ENCODE measurements around the gene SRGAP2B.
"Not testable (repeated sequence)": the region's sequence is repeated elsewhere in the genome, so short reads cannot be mapped to it uniquely, and the experiment has no call there.

Gene SRGAP2B

GRCh38 chr1:144982802-144983525 is 112.2 kb downstream of the SRGAP2B start:
- not testable (repeated sequence) for DNase-seq; H3K27ac ChIP-seq (ENCODE audit: insufficient read depth, low read length, poor library complexity, severe bottlenecking); H3K9me3 ChIP-seq (ENCODE audit: control insufficient read depth, low read length); H3K4me1 ChIP-seq (ENCODE audit: control insufficient read depth, insufficient read depth, low read length, poor library complexity, severe bottlenecking); H3K36me3 ChIP-seq (ENCODE audit: control insufficient read depth, insufficient read depth, low read length); H3K4me3 ChIP-seq (ENCODE audit: insufficient read depth, low read depth, low read length, poor library complexity, severe bottlenecking); H3K27me3 ChIP-seq (replicated peaks; ENCODE audit: control insufficient read depth, insufficient read depth, low read length, poor library complexity, severe bottlenecking)

DNA sequence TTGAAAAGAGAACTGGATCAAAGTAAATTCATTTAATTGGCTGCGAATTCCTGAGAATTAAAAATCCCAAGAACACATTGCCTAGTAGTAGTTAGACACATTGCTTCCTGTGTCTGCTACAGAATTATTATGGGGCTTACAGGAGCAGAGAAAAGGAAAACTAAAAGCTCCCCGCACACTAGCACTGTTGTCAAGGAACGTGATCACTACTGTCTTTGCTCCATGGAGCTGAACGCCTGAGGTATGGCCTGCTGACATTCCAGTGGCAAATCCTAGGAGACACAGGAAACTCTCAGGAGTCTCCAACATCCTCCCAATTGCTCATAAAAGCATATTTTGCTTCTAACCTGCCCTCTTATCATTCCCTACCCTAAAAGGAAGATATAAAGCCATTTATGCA is 114.0 kb downstream of the SRGAP2B start:
- DNase-seq; H3K4me3 ChIP-seq (ENCODE audit: insufficient read depth, low read depth, low read length, poor library complexity, severe bottlenecking); H3K36me3 ChIP-seq (ENCODE audit: control insufficient read depth, insufficient read depth, low read length); H3K27me3 ChIP-seq (replicated peaks; ENCODE audit: control insufficient read depth, insufficient read depth, low read length, poor library complexity, severe bottlenecking); H3K9me3 ChIP-seq (ENCODE audit: control insufficient read depth, low read length); H3K27ac ChIP-seq (ENCODE audit: insufficient read depth, low read length, poor library complexity, severe bottlenecking); H3K4me1 ChIP-seq (ENCODE audit: control insufficient read depth, insufficient read depth, low read length, poor library complexity, severe bottlenecking): not testable (repeated sequence)

GRCh38 chr1:144979960-144980595 is 115.0 kb downstream of the SRGAP2B start:
- not testable (repeated sequence) for H3K27ac ChIP-seq (ENCODE audit: insufficient read depth, low read length, poor library complexity, severe bottlenecking); H3K4me3 ChIP-seq (ENCODE audit: insufficient read depth, low read depth, low read length, poor library complexity, severe bottlenecking); H3K27me3 ChIP-seq (replicated peaks; ENCODE audit: control insufficient read depth, insufficient read depth, low read length, poor library complexity, severe bottlenecking); H3K36me3 ChIP-seq (ENCODE audit: control insufficient read depth, insufficient read depth, low read length); DNase-seq; H3K4me1 ChIP-seq (ENCODE audit: control insufficient read depth, insufficient read depth, low read length, poor library complexity, severe bottlenecking); H3K9me3 ChIP-seq (ENCODE audit: control insufficient read depth, low read length)

DNA sequence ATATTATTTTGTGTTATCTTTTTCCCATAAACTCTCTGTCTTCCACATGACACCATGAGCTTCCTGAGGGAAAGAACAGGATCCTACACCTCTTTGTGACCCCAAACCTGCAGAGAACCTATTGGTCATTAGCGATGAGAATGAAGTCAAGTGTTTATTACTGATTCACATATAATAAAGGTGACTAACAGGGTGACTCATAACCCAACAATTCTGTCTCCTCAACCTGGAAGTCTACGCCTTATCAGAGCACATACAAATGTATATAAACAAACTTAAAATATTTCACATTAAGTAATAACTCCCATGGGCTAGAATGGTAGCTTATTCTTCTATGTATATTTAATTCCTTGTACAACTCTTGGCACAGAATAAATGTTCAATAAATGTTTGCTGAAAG is 117.3 kb downstream of the SRGAP2B start:
- not testable (repeated sequence) for H3K36me3 ChIP-seq (ENCODE audit: control insufficient read depth, insufficient read depth, low read length); H3K27me3 ChIP-seq (replicated peaks; ENCODE audit: control insufficient read depth, insufficient read depth, low read length, poor library complexity, severe bottlenecking); H3K4me1 ChIP-seq (ENCODE audit: control insufficient read depth, insufficient read depth, low read length, poor library complexity, severe bottlenecking); H3K9me3 ChIP-seq (ENCODE audit: control insufficient read depth, low read length); DNase-seq; H3K4me3 ChIP-seq (ENCODE audit: insufficient read depth, low read depth, low read length, poor library complexity, severe bottlenecking); H3K27ac ChIP-seq (ENCODE audit: insufficient read depth, low read length, poor library complexity, severe bottlenecking)

- H3K4me1 ChIP-seq (ENCODE audit: control insufficient read depth, insufficient read depth, low read length, poor library complexity, severe bottlenecking); DNase-seq; H3K36me3 ChIP-seq (ENCODE audit: control insufficient read depth, insufficient read depth, low read length); H3K9me3 ChIP-seq (ENCODE audit: control insufficient read depth, low read length); H3K4me3 ChIP-seq (ENCODE audit: insufficient read depth, low read depth, low read length, poor library complexity, severe bottlenecking); H3K27ac ChIP-seq (ENCODE audit: insufficient read depth, low read length, poor library complexity, severe bottlenecking); H3K27me3 ChIP-seq (replicated peaks; ENCODE audit: control insufficient read depth, insufficient read depth, low read length, poor library complexity, severe bottlenecking): not testable (repeated sequence)
Observed at GRCh38 chr1:144971936-144972335, 123.2 kb downstream of the SRGAP2B start.

DNA sequence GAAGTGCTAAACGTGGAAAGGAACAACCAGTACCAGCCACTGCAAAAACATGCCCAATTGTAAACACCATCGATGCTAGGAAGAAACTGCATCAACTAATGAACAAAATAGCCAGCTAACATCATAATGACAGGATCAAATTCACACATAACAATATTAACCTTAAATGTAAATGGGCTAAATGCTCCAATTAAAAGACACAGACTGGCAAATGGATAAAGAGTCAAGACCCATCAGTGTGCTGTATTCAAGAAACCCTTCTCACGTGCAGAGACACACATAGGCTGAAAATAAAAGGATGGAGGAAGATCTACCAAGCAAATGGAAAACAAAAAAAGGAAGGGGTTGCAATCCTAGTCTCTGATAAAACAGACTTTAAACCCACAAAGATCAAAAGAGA is 128.6 kb downstream of the SRGAP2B start:
- not testable (repeated sequence) for DNase-seq; H3K36me3 ChIP-seq (ENCODE audit: control insufficient read depth, insufficient read depth, low read length); H3K27me3 ChIP-seq (replicated peaks; ENCODE audit: control insufficient read depth, insufficient read depth, low read length, poor library complexity, severe bottlenecking); H3K9me3 ChIP-seq (ENCODE audit: control insufficient read depth, low read length); H3K4me3 ChIP-seq (ENCODE audit: insufficient read depth, low read depth, low read length, poor library complexity, severe bottlenecking); H3K4me1 ChIP-seq (ENCODE audit: control insufficient read depth, insufficient read depth, low read length, poor library complexity, severe bottlenecking); H3K27ac ChIP-seq (ENCODE audit: insufficient read depth, low read length, poor library complexity, severe bottlenecking)

DNA sequence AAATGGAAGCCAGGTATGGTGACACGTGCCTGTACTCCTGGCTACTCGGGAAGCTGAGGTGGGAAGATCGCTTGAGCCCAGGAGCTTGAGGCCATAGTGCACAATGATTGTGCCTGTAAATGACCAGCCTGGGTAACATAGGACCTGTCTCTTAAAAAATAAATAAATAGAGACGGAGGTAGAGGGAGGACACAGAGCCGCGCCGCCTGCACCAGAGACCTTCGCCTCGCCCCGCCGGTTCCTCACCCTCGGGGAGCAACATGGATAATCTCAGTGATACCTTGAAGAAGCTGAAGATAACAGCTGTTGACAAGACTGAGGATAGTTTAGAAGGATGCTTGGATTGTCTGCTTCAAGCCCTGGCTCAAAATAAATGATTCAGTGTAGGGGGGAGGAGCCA is 130.4 kb downstream of the SRGAP2B start:
- not testable (repeated sequence) for H3K27ac ChIP-seq (ENCODE audit: insufficient read depth, low read length, poor library complexity, severe bottlenecking); H3K4me1 ChIP-seq (ENCODE audit: control insufficient read depth, insufficient read depth, low read length, poor library complexity, severe bottlenecking); DNase-seq; H3K4me3 ChIP-seq (ENCODE audit: insufficient read depth, low read depth, low read length, poor library complexity, severe bottlenecking); H3K9me3 ChIP-seq (ENCODE audit: control insufficient read depth, low read length); H3K27me3 ChIP-seq (replicated peaks; ENCODE audit: control insufficient read depth, insufficient read depth, low read length, poor library complexity, severe bottlenecking); H3K36me3 ChIP-seq (ENCODE audit: control insufficient read depth, insufficient read depth, low read length)

GRCh38 chr1:144964186-144964585 is 130.9 kb downstream of the SRGAP2B start:
- not testable (repeated sequence) for H3K27ac ChIP-seq (ENCODE audit: insufficient read depth, low read length, poor library complexity, severe bottlenecking); H3K9me3 ChIP-seq (ENCODE audit: control insufficient read depth, low read length); H3K4me1 ChIP-seq (ENCODE audit: control insufficient read depth, insufficient read depth, low read length, poor library complexity, severe bottlenecking); H3K4me3 ChIP-seq (ENCODE audit: insufficient read depth, low read depth, low read length, poor library complexity, severe bottlenecking); H3K36me3 ChIP-seq (ENCODE audit: control insufficient read depth, insufficient read depth, low read length); H3K27me3 ChIP-seq (replicated peaks; ENCODE audit: control insufficient read depth, insufficient read depth, low read length, poor library complexity, severe bottlenecking); DNase-seq

DNA sequence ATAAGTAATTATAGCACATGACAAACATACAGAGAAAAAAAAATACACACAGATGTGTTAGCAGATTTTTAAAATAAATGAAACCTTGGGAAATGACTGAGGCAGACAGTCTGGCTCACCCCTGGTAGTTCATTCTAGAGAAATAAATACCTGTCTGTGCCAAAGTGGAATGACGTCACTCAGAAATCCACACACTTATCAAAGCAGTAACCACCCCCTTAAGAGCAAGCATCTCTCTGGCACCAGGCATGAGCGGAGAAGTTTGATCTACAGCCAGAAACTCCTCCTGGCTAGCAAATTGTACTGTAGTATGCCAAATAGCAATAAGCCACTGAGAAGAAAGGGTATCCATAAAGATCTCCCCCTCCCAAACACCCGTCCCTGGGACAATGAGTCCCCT is 131.6 kb downstream of the SRGAP2B start:
- H3K4me3 ChIP-seq (ENCODE audit: insufficient read depth, low read depth, low read length, poor library complexity, severe bottlenecking); H3K36me3 ChIP-seq (ENCODE audit: control insufficient read depth, insufficient read depth, low read length); H3K27ac ChIP-seq (ENCODE audit: insufficient read depth, low read length, poor library complexity, severe bottlenecking); H3K27me3 ChIP-seq (replicated peaks; ENCODE audit: control insufficient read depth, insufficient read depth, low read length, poor library complexity, severe bottlenecking); DNase-seq; H3K9me3 ChIP-seq (ENCODE audit: control insufficient read depth, low read length); H3K4me1 ChIP-seq (ENCODE audit: control insufficient read depth, insufficient read depth, low read length, poor library complexity, severe bottlenecking): not testable (repeated sequence)

DNA sequence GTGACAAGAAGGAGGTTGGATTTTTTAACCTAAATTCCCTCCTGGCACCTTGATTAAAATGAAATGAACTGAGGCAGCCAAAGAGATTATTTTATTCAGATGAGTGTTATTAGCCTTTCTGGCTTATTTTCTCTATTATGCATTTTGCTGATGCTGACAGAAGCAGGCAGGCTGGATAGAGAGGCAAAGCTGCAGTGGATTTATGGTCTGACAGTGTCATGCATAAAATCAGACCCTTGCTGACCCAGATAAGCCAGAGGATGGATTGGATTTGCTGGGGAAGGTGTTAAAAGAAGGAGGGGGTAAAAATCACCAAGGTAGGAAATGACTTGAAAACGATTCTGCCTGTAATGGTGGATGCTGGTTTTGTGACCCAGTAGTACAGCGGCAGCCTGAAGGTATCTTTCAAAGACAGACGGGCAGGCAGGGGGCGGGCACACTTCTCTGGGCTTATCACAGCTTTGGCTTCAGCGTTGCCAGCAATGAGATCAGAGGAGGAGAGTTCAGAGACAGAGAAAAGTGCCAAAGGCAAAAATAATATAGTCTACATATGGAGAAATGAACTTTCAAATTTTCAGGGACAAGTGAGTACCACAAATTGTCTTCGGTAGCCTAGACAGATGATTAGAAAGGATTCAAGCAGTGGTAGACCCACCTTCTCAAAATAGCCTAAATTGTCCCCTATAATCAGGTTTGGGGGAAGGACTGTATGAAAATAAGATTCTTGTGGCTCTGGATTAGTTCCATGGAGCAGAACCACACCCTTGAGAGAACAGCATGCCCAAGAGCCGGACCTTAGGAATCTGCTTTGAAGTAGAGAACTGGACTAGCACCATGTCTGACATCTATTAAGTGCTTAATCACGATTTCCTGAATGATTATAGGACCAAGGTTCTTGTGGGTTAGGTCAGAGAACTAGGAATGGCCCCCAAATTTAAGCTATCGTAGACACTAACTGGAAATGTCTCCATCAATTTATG is 133.2 kb downstream of the SRGAP2B start:
- not testable (repeated sequence) for DNase-seq; H3K4me3 ChIP-seq (ENCODE audit: insufficient read depth, low read depth, low read length, poor library complexity, severe bottlenecking); H3K27ac ChIP-seq (ENCODE audit: insufficient read depth, low read length, poor library complexity, severe bottlenecking); H3K4me1 ChIP-seq (ENCODE audit: control insufficient read depth, insufficient read depth, low read length, poor library complexity, severe bottlenecking); H3K36me3 ChIP-seq (ENCODE audit: control insufficient read depth, insufficient read depth, low read length); H3K27me3 ChIP-seq (replicated peaks; ENCODE audit: control insufficient read depth, insufficient read depth, low read length, poor library complexity, severe bottlenecking); H3K9me3 ChIP-seq (ENCODE audit: control insufficient read depth, low read length)
